ENCODE results near the gene ATP6V1E1.

The ATP6V1E1 gene

DNA sequence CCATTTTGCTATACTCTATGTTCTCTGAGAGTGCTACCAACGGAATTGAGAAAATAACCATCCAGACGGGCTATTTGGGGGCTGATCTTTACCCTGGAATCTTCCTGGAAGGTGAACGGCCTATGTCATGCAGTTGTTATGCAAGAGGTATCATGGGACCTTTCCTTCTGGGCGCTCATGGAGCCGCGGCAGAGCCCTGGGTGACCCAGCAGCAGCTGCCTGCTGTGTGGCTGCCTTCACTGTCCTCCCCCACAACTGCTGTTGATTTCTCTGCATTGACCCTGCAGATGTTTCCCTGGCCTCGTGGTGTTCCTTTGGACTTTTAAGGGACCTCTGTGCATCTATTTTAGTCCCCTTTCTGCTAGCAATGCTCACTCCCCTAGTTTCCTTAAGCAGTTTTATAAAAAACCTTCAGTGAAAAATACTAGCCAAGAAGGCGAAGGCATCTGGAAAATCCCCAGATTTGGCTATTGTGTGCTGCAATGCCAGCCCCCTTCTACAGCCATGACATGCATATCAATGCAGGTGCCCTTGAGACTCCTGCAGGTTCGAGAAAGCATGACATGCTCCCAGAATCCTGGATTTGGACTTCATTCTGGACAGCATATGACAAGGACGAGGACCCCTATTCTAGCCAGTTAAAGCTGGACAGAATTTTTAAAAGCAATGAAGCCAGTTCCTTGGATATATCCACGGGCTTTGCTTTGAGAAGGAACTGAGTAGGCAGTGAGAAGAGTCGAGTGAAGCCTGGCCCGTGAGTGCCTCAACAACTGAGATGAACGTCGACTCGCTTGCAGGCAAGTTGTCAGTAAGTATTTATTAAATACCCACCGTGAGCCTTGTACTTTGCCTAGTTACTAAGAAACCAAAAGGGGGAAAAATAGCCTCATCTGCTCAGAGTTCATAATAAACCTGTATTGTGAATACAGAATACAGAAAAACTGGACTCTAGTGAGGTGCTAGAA is 65.4 kb downstream of the ATP6V1E1 start, which contains the start of gene SLC25A18:
Gene SLC25A18, plus strand, starts transcription at position 593 of the 965 bp plus-strand sequence. CDS start 16,447 bp downstream, outside the sequence.
- Histone ChIP-seq H3K9ac (ENCODE audit: low read length) (no peak within 1 kb of the TSS), H2AFZ (ENCODE audit: low read depth, low read length) (no peak within 1 kb of the TSS)

DNA sequence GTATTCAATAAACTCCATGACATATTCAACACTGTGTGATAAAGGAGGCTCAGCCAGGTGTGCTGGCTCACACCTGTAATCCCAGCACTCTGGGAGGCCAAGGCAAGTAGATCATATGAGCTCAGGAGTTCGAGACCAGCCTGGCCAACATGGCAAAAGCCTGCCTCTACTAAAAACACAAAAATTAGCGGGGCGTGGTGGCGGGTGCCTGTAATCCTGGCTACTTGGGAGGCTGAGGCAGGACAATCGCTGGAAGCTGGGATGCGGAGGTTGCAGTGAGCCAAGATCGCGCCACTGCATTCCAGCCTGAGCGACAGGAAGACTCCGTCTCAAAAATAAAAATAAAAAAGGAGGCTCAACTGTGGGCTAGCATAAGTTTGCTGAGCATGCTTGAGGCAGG is 69.4 kb downstream of the ATP6V1E1 start:
- TF ChIP-seq, protein P1, sequence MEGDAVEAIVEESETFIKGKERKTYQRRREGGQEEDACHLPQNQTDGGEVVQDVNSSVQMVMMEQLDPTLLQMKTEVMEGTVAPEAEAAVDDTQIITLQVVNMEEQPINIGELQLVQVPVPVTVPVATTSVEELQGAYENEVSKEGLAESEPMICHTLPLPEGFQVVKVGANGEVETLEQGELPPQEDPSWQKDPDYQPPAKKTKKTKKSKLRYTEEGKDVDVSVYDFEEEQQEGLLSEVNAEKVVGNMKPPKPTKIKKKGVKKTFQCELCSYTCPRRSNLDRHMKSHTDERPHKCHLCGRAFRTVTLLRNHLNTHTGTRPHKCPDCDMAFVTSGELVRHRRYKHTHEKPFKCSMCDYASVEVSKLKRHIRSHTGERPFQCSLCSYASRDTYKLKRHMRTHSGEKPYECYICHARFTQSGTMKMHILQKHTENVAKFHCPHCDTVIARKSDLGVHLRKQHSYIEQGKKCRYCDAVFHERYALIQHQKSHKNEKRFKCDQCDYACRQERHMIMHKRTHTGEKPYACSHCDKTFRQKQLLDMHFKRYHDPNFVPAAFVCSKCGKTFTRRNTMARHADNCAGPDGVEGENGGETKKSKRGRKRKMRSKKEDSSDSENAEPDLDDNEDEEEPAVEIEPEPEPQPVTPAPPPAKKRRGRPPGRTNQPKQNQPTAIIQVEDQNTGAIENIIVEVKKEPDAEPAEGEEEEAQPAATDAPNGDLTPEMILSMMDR (IDR thresholded peaks at IDR 0.05; ENCODE audit: low read depth, low read length), result no peak
- TF ChIP-seq EZH2phosphoT487 (IDR thresholded peaks at IDR 0.05; ENCODE audit: low read depth), result no peak
- H4K20me1 ChIP-seq (ENCODE audit: insufficient read depth, low read length), result no peaks in the 10 kb centered on the region
- peaks cover 24% of the 10 kb centered on the region for H3K27me3 ChIP-seq (ENCODE audit: low read depth, low read length)
- H3K79me2 ChIP-seq (ENCODE audit: low read length), result no peaks in the 10 kb centered on the region
- peak overlapping the region; percentile 55; the same call in 1 of the 2 replicates for H3K4me3 ChIP-seq (ENCODE audit: low read length)
- H3K27ac ChIP-seq (ENCODE audit: low read length), result no peak overlapping the region
- peak overlapping the region; percentile 63 for H3K4me2 ChIP-seq (ENCODE audit: low read length)
- no peaks in the 10 kb centered on the region for H3K9me3 ChIP-seq (ENCODE audit: insufficient read depth, low read length)
- H3K36me3 ChIP-seq (replicated peaks; ENCODE audit: low read depth, low read length), result no peaks in the 10 kb centered on the region
- H3K9ac ChIP-seq (ENCODE audit: low read length), result no peak overlapping the region
- H2AFZ ChIP-seq (ENCODE audit: low read depth, low read length), result no peak overlapping the region
- H3K4me1 ChIP-seq (ENCODE audit: low read length), result peaks cover 17% of the 10 kb centered on the region

More for the DNA sequence above, 65.4 kb downstream of the ATP6V1E1 start, which contains the start of gene SLC25A18:
- H4K20me1 ChIP-seq (ENCODE audit: insufficient read depth, low read length), result no peaks in the 10 kb centered on the region
- no peak within 1 kb of the TSS for H3K4me2 ChIP-seq (ENCODE audit: low read length)
- H3K4me3 ChIP-seq (ENCODE audit: low read length), result no peak within 1 kb of the TSS
- peaks cover 24% of the 10 kb centered on the region for H3K27me3 ChIP-seq (ENCODE audit: low read depth, low read length)
- no peaks in the 10 kb centered on the region for H3K36me3 ChIP-seq (replicated peaks; ENCODE audit: low read depth, low read length)
- no peak for TF ChIP-seq EZH2phosphoT487 (IDR thresholded peaks at IDR 0.05; ENCODE audit: low read depth)
- TF ChIP-seq, protein P1 (IDR thresholded peaks at IDR 0.05; ENCODE audit: low read depth, low read length), result no peak
- H3K27ac ChIP-seq (ENCODE audit: low read length), result no peak within 1 kb of the TSS
- no peaks in the 10 kb centered on the region for H3K9me3 ChIP-seq (ENCODE audit: insufficient read depth, low read length)
- peaks cover 4% of the 10 kb centered on the region for H3K4me1 ChIP-seq (ENCODE audit: low read length)
- H3K79me2 ChIP-seq (ENCODE audit: low read length), result no peaks in the 10 kb centered on the region

DNA sequence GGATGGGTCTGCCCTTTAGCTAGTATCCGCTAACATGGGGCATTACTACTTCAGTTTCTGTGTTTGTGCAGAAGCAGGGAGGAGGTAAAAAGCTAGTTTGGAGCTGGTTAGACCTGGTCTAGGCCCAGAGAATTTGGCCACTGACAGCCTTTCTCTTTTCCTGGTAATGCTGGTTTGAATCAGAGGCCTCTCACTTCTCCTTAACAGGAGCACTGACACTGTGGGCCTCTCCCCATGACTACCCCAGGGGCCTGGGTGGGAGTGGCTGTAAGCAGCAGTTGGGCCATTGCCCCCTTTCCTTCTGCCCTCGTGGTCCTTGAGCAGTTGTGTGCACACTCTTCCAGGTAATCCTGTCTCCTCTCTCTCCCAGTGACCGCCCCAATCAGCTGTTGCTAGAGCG is 73.7 kb downstream of the ATP6V1E1 start:
- no peak for TF ChIP-seq EZH2phosphoT487 (IDR thresholded peaks at IDR 0.05; ENCODE audit: low read depth)
- TF ChIP-seq, protein P1 (IDR thresholded peaks at IDR 0.05; ENCODE audit: low read depth, low read length), result no peak
- no peaks in the 10 kb centered on the region for H3K79me2 ChIP-seq (ENCODE audit: low read length)
- H3K36me3 ChIP-seq (replicated peaks; ENCODE audit: low read depth, low read length), result no peaks in the 10 kb centered on the region
- peak overlapping the region; percentile 35; the same call in 1 of the 2 replicates for H3K27ac ChIP-seq (ENCODE audit: low read length)
- H3K27me3 ChIP-seq (ENCODE audit: low read depth, low read length), result peaks cover 9% of the 10 kb centered on the region
- no peaks in the 10 kb centered on the region for H3K9me3 ChIP-seq (ENCODE audit: insufficient read depth, low read length)
- 0 out of 2 replicates have a peak overlapping the region, but pooled peaks have one; percentile 1 for H3K4me3 ChIP-seq (ENCODE audit: low read length)
- H3K4me1 ChIP-seq (ENCODE audit: low read length), result peaks cover 20% of the 10 kb centered on the region
- H3K9ac ChIP-seq (ENCODE audit: low read length), result peak overlapping the region; percentile 20; the same call in 1 of the 2 replicates
- H3K4me2 ChIP-seq (ENCODE audit: low read length), result peak overlapping the region; percentile 58
- H4K20me1 ChIP-seq (ENCODE audit: insufficient read depth, low read length), result no peaks in the 10 kb centered on the region
- H2AFZ ChIP-seq (ENCODE audit: low read depth, low read length), result no peak overlapping the region

DNA sequence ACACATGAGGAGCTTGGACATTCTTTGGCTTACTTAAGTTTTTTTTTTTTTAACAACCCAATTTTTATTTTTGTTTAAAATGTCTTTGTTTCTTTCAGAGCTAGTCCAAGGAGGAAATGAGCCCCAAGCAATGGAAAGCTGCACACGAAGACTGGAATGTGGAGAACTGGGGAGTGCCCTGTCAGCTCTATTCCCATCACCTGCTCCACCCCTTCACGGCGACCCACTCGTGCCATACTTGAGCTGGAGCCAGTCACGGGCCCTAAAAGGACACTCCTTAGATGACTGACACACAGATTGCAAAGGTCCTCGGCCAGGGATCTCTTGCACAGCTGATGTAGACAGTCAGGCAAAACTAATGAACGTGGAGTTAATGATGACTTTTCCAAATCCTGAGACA is 75.8 kb downstream of the ATP6V1E1 start:
- peaks cover 15% of the 10 kb centered on the region for H3K4me1 ChIP-seq (ENCODE audit: low read length)

More for the DNA sequence above, 75.8 kb downstream of the ATP6V1E1 start:
- TF ChIP-seq EZH2phosphoT487 (IDR thresholded peaks at IDR 0.05; ENCODE audit: low read depth), result no peak
- TF ChIP-seq, protein P1 (IDR thresholded peaks at IDR 0.05; ENCODE audit: low read depth, low read length), result no peak
- H3K27ac ChIP-seq (ENCODE audit: low read length), result no peak overlapping the region
- no peaks in the 10 kb centered on the region for H3K36me3 ChIP-seq (replicated peaks; ENCODE audit: low read depth, low read length)
- no peak overlapping the region for H2AFZ ChIP-seq (ENCODE audit: low read depth, low read length)
- no peak overlapping the region for H3K4me3 ChIP-seq (ENCODE audit: low read length)
- H3K79me2 ChIP-seq (ENCODE audit: low read length), result no peaks in the 10 kb centered on the region
- no peak overlapping the region for H3K9ac ChIP-seq (ENCODE audit: low read length)
- no peaks in the 10 kb centered on the region for H3K9me3 ChIP-seq (ENCODE audit: insufficient read depth, low read length)
- no peak overlapping the region for H3K4me2 ChIP-seq (ENCODE audit: low read length)
- no peaks in the 10 kb centered on the region for H4K20me1 ChIP-seq (ENCODE audit: insufficient read depth, low read length)
- no peaks in the 10 kb centered on the region for H3K27me3 ChIP-seq (ENCODE audit: low read depth, low read length)
